Panc1 (cell line): ENCODE results near the gene ARHGEF10L. TPM values are rescaled to one million over a fixed set of nuclear protein-coding genes. Genes with fewer than 3 reads are reported as not detected.
A peak's percentile ranks its signal among the peaks of the same experiment; 100 is the strongest.

Experiments
- ATAC-seq: fragments of 200-7000 bp; cut with Tn5 transposase; 2 replicates; pipeline ENCODE4 v1.9.1; 2020; ENCODE audit warnings: mild to moderate bottlenecking, moderate library complexity
- BruUV-seq: library from RNA; stranded (reverse); fragments of 400-500 nt; replicated peaks from 2 replicates; lab custom pipeline; 2021; lab: Mats Ljungman, UMichigan
- CTCF ChIA-PET: fragments of 300-600 bp; sonication (Branson Sonifier 250); formaldehyde crosslinking; loops from one replicate; lab custom pipeline; 2022; ENCODE audit warnings: antibody characterized with exemption; lab: Charles Lee
- POLR2A ChIA-PET: fragments of 300-600 bp; sonication (Branson Sonifier 250); formaldehyde crosslinking; loops from one replicate; lab custom pipeline; 2022; ENCODE audit warnings: antibody characterized with exemption; lab: Charles Lee
- DNase-seq: peaks from one replicate; pipeline ENCODE4 v3.0.0-alpha.2; 2010; ENCODE audit warnings: low read depth, low spot score
- H3K27ac ChIP-seq: 2 replicates; pipeline ENCODE4 v1.5.1; 2011; ENCODE audit warnings: mild to moderate bottlenecking, low read length, inconsistent platforms
- H3K27me3 ChIP-seq: fragments of 200-500 bp; sonication (Bioruptor generic); 2 replicates; pipeline ENCODE4 v1.6.0; 2014; ENCODE audit warnings: low read length, inconsistent platforms; ENCODE audit not compliant: control insufficient read depth, insufficient read depth
- H3K36me3 ChIP-seq: fragments of 200-500 bp; sonication (Bioruptor generic); 2 replicates; pipeline ENCODE4 v1.5.1; 2014; ENCODE audit warnings: inconsistent platforms, mild to moderate bottlenecking, low read length, moderate library complexity; ENCODE audit not compliant: control insufficient read depth, insufficient read depth
- H3K4me1 ChIP-seq: 2 replicates; pipeline ENCODE4 v1.5.1; 2011; ENCODE audit warnings: inconsistent platforms, mild to moderate bottlenecking, low read length, moderate library complexity; ENCODE audit not compliant: control insufficient read depth, insufficient read depth
- H3K4me3 ChIP-seq, 2 experiments: 2 replicates each; pipeline ENCODE4 v1.5.1; 2011 to 2012; ENCODE audit warnings: low read depth in 2 of 2, low read length in 2 of 2, mild to moderate bottlenecking in 2 of 2, inconsistent platforms in 1 of 2, moderate library complexity in 1 of 2
- H3K9me3 ChIP-seq: fragments of 200-500 bp; sonication (Bioruptor generic); 2 replicates; pipeline ENCODE4 v1.5.1; 2014; ENCODE audit warnings: low read depth, mild to moderate bottlenecking, inconsistent platforms, low read length, moderate library complexity; ENCODE audit not compliant: control insufficient read depth, insufficient read depth
- CTCF ChIP-seq: fragments of 450-650 bp; IDR thresholded peaks from 2 replicates; pipeline ENCODE4 v1.5.1; 2017; ENCODE audit warnings: mild to moderate bottlenecking
- POLR2AphosphoS5 ChIP-seq: IDR thresholded peaks from 2 replicates; pipeline ENCODE4 v1.6.1; 2012; ENCODE audit warnings: mild to moderate bottlenecking, low read depth, low read length, moderate library complexity
- REST ChIP-seq, 2 experiments: IDR thresholded peaks; 2 replicates each; pipeline ENCODE4 v1.6.1; 2011 to 2012; ENCODE audit warnings: low read depth in 2 of 2, control low read depth in 1 of 2, low read length in 1 of 2, mild to moderate bottlenecking in 1 of 2, moderate library complexity in 1 of 2; ENCODE audit not compliant: insufficient read depth in 1 of 2
- SIN3A ChIP-seq: IDR thresholded peaks from 2 replicates; pipeline ENCODE4 v1.6.1; 2012; ENCODE audit warnings: low read depth, mild to moderate bottlenecking, low read length, moderate library complexity, borderline replicate concordance; ENCODE audit not compliant: insufficient read depth
- TCF7L2 ChIP-seq: IDR thresholded peaks from 2 replicates; pipeline ENCODE4 v1.6.1; 2011; ENCODE audit warnings: mild to moderate bottlenecking, low read depth, low read length, inconsistent platforms
- in situ Hi-C: cut with HindIII; loops from 2 replicates; pipeline ENCODE4 v1.10.0; 2016; ENCODE audit warnings: low sequenced_read_pairs, low pct_unique_long_range_greater_than_20kb
- intact Hi-C: fragments of 100-400 bp; cut with micrococcal nuclease; formaldehyde crosslinking; loops from one replicate; pipeline ENCODE4 v1.10.0; 2022; ENCODE audit not compliant: unreplicated experiment
- total RNA-seq: library from RNA; stranded (reverse); gene quantifications from one replicate; pipeline ENCODE4 v1.2.1, GENCODE V29; 2021; ENCODE audit not compliant: unreplicated experiment

Gene ARHGEF10L
- total RNA-seq, 1 experiment from 2014 or later, result 5.9 TPM

GRCh38 chr1:17658837-17659236, 119.3 kb downstream of the ARHGEF10L start:
- Histone ChIP-seq H3K27ac (no peak overlapping the region), H3K4me3 (no peak overlapping the region), H3K4me1 (no peaks in the 10 kb centered on the region), H3K36me3 (no peaks in the 10 kb centered on the region), H3K27me3 (no peaks in the 10 kb centered on the region), H3K9me3 (no peaks in the 10 kb centered on the region)
- no TSS peak for BruUV-seq
- ChIA-PET CTCF (no interaction called here), POLR2A (no interaction called here)
- ATAC-seq (no peak), DNase-seq (no peak)
- in situ Hi-C loops, result no loop called here
- no peak for TF ChIP-seq TCF7L2
- TF ChIP-seq CTCF, result no peak
- no peak for TF ChIP-seq SIN3A
- TF ChIP-seq REST (IDR thresholded peaks at IDR 0.05; ENCODE audit: insufficient read depth in 1 of 2, low read depth in 2 of 2, low read length in 1 of 2), result no peak
- TF ChIP-seq POLR2AphosphoS5, result no peak
- intact Hi-C loops, result no loop called here

DNA sequence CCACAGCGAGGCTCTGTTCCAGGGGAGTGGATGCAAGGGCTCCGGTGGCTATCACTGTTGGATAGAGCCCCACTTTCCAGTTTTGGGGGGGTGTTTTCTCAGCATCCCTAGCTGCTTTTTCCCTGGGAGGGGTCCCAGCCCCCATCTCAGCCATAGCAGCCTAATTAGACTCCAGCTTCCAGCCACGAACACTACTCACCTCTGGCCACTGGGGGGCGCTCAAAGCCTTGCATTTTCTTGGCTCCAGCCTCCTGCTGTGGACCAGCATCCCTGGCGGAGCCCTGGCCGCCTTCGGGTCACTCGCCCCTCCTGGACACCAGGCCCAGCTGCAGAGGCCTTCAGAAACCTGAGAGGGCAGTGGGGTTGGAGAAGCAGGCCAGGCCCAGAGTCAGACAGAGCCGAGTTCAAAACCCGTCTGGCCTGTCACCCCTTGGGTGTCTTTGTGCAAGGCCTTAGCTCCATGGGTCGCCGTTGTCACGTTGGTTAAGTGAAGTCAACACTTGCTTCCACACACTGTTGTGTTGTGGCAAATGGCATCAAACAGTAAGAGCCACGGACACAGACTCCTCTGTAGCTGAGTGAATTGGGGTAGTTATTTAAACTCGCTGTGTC, 122.2 kb downstream of the ARHGEF10L start:
- Histone ChIP-seq H3K27me3 (no peaks in the 10 kb centered on the region), H3K36me3 (no peaks in the 10 kb centered on the region), H3K4me1 (no peaks in the 10 kb centered on the region), H3K9me3 (no peaks in the 10 kb centered on the region), H3K27ac (no peak overlapping the region), H3K4me3 (no peak overlapping the region)
- CTCF ChIA-PET, result interaction anchor here (0.6 to 1.8 kb wide), 9 partner anchors 9 to 920 kb away, joined by 3 to 10 read pairs (median 4); no protein-coding TSS in a partner anchor
- no TSS peak for BruUV-seq
- intact Hi-C loops, result loop anchor here (5.0 to 10.0 kb wide), 5 partner anchors 36 to 921 kb away; no protein-coding TSS in a partner anchor
- peak; percentile 33 for DNase-seq
- no peak for TF ChIP-seq SIN3A
- TF ChIP-seq POLR2AphosphoS5, result no peak
- TF ChIP-seq CTCF, result peak; percentile 91
- in situ Hi-C loops, result no loop called here
- POLR2A ChIA-PET, result no interaction called here
- ATAC-seq, result peak; percentile 75
